Liver (tissue), 3 donors: ENCODE results near the gene SETBP1.

Source experiments
- JUND ChIP-seq, 2 donors: IDR thresholded peaks; 2 replicates each; pipeline ENCODE4 v1.6.1; 2016; ENCODE audit warnings: antibody characterized with exemption in 2 of 2
- TF ChIP-seq, protein P1 (sequence below): fragments of 150-350 bp; IDR thresholded peaks from 2 replicates; pipeline ENCODE4 v1.5.1; 2017; ENCODE audit warnings: improper control_type of control experiment, low read depth, low read length; ENCODE audit not compliant: missing input control
- TF ChIP-seq, protein P2 (sequence below): IDR thresholded peaks from 2 replicates; pipeline ENCODE4 v1.6.1; 2016; ENCODE audit warnings: antibody characterized with exemption, mild to moderate bottlenecking
- donor health status: healthy.
- donor health status: healthy.

DNA sequence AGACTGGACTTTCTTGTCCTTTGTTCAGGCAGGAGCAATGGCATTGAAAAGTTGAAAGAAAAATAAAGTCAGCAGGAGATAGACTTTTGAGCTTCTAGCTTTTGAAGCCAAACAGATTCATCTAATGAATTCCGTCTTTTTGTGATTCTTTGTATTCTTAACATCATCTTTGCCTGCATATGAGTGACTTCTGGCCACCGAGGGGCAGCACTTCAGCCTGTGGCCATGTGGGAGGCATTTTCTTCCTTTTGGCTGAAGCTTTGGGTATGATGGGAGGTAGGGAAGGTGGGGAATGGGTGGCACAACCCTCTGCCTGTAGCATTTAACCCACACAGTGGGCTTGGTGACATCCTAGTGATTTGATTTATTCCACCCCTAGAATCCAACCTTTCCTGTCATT, 220.6 kb downstream of the SETBP1 start:
- TF ChIP-seq, protein P1, sequence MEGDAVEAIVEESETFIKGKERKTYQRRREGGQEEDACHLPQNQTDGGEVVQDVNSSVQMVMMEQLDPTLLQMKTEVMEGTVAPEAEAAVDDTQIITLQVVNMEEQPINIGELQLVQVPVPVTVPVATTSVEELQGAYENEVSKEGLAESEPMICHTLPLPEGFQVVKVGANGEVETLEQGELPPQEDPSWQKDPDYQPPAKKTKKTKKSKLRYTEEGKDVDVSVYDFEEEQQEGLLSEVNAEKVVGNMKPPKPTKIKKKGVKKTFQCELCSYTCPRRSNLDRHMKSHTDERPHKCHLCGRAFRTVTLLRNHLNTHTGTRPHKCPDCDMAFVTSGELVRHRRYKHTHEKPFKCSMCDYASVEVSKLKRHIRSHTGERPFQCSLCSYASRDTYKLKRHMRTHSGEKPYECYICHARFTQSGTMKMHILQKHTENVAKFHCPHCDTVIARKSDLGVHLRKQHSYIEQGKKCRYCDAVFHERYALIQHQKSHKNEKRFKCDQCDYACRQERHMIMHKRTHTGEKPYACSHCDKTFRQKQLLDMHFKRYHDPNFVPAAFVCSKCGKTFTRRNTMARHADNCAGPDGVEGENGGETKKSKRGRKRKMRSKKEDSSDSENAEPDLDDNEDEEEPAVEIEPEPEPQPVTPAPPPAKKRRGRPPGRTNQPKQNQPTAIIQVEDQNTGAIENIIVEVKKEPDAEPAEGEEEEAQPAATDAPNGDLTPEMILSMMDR: no peak
- TF ChIP-seq, protein P2, sequence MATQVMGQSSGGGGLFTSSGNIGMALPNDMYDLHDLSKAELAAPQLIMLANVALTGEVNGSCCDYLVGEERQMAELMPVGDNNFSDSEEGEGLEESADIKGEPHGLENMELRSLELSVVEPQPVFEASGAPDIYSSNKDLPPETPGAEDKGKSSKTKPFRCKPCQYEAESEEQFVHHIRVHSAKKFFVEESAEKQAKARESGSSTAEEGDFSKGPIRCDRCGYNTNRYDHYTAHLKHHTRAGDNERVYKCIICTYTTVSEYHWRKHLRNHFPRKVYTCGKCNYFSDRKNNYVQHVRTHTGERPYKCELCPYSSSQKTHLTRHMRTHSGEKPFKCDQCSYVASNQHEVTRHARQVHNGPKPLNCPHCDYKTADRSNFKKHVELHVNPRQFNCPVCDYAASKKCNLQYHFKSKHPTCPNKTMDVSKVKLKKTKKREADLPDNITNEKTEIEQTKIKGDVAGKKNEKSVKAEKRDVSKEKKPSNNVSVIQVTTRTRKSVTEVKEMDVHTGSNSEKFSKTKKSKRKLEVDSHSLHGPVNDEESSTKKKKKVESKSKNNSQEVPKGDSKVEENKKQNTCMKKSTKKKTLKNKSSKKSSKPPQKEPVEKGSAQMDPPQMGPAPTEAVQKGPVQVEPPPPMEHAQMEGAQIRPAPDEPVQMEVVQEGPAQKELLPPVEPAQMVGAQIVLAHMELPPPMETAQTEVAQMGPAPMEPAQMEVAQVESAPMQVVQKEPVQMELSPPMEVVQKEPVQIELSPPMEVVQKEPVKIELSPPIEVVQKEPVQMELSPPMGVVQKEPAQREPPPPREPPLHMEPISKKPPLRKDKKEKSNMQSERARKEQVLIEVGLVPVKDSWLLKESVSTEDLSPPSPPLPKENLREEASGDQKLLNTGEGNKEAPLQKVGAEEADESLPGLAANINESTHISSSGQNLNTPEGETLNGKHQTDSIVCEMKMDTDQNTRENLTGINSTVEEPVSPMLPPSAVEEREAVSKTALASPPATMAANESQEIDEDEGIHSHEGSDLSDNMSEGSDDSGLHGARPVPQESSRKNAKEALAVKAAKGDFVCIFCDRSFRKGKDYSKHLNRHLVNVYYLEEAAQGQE: no peak
- no peak for TF ChIP-seq JUND (IDR thresholded peaks at IDR 0.05)
